Mucosa of rectum (tissue), 2 donors: ENCODE results near the gene ZNF438.
A peak's percentile ranks its signal among the peaks of the same experiment; 100 is the strongest.

Source experiments
- H3K27ac ChIP-seq, 2 donors: one replicate each; pipeline ENCODE4 v1.7.0; 2013; ENCODE audit warnings: inconsistent platforms in 2 of 2, low read depth in 2 of 2, low read length in 2 of 2
- H3K27me3 ChIP-seq, 2 donors: one replicate each; pipeline ENCODE4 v1.7.0; 2013; ENCODE audit warnings: low read length in 2 of 2; ENCODE audit not compliant: control insufficient read depth in 2 of 2, insufficient read depth in 2 of 2
- H3K36me3 ChIP-seq, 2 donors: one replicate each; pipeline ENCODE4 v1.7.0; 2013; ENCODE audit warnings: low read length in 2 of 2; ENCODE audit not compliant: control insufficient read depth in 2 of 2, insufficient read depth in 2 of 2
- H3K4me1 ChIP-seq, 2 donors: one replicate each; pipeline ENCODE4 v1.7.0; 2013; ENCODE audit warnings: low read length in 2 of 2, mild to moderate bottlenecking in 1 of 2; ENCODE audit not compliant: control insufficient read depth in 2 of 2, insufficient read depth in 2 of 2
- H3K4me3 ChIP-seq, 2 donors: one replicate each; pipeline ENCODE4 v1.7.0; 2013; ENCODE audit warnings: low read length in 2 of 2
- H3K9ac ChIP-seq, 2 donors: one replicate each; pipeline ENCODE4 v1.7.0; 2013; ENCODE audit warnings: low read length in 2 of 2, low read depth in 1 of 2, mild to moderate bottlenecking in 1 of 2
- H3K9me3 ChIP-seq, 2 donors: one replicate each; pipeline ENCODE4 v1.7.0; 2013; ENCODE audit warnings: low read length in 2 of 2; ENCODE audit not compliant: control insufficient read depth in 2 of 2
- donor health status: healthy.
- donor health status: Normal muscosa, but diverticular disease.

ZNF438 gene

DNA sequence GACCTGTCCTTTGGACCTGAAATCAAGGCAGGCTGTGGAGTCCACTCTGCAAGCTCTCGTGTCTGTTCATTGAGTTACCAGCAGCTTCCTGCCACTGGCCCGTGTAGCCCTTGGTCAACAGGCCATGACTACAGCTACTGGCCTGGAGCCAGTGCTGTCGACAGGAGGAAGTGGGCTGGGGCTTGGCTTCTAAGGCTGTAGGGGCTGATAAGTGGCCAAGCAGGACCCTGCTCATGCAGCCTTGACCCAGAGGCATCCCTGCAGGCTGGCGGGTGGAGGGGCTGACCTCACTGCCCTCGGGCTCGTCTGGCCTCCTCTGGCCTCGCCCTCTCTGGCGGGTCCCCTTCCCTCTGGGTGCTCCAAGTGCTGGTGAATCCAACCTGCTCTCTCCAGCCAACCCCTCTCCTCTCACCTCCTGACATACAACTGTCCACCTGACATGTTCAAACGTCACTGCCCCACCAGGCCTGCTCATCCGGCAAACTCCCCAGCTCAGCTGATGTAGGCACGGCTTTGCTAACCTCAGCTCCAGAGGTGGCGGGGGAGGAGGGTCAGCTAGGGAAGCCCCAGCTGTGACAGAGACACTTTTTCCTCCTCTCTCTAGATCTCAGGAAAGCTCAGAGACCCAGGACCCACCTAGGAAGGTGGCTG is 213.5 kb downstream of the ZNF438 start:
- Histone ChIP-seq H3K27me3 (no peaks in the 10 kb centered on the region), H3K27ac (no peak overlapping the region), H3K36me3 (no peaks in the 10 kb centered on the region), H3K9me3 (no peaks in the 10 kb centered on the region), H3K9ac (no peak overlapping the region), H3K4me3 (no peak overlapping the region), H3K4me1 (no peaks in the 10 kb centered on the region)

DNA sequence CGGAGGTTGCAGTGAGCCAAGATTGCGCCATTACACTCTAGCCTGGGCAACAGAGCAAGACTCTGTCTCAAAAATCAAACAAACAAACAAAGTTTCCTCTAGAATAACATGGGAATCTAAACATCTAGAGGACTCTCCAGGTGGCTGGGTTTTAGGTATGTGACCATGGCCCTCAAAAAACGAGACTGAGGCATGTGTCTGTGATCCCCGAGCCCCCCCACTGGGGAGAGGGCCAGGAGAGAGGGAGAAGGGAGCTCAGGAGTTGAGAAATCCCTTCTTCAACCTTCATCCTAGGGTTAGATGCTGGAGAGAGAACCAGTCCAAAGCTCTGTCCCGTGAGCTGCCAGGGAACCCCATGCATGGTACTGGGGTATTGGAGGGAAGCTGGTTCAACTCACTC is 214.1 kb downstream of the ZNF438 start:
- H3K4me3 ChIP-seq = no peak overlapping the region
- H3K27ac ChIP-seq = no peak overlapping the region
- H3K9ac ChIP-seq = no peak overlapping the region
- H3K27me3 ChIP-seq = no peaks in the 10 kb centered on the region
- H3K36me3 ChIP-seq = no peaks in the 10 kb centered on the region
- H3K4me1 ChIP-seq = no peaks in the 10 kb centered on the region
- no peaks in the 10 kb centered on the region for H3K9me3 ChIP-seq

GRCh38 chr10:30816820-30817171 is 214.9 kb downstream of the ZNF438 start:
- H3K4me1 ChIP-seq = peaks cover 0 to 3% of the 10 kb centered on the region in 2 donors
- H3K27ac ChIP-seq = no peak overlapping the region
- no peak overlapping the region for H3K9ac ChIP-seq

DNA sequence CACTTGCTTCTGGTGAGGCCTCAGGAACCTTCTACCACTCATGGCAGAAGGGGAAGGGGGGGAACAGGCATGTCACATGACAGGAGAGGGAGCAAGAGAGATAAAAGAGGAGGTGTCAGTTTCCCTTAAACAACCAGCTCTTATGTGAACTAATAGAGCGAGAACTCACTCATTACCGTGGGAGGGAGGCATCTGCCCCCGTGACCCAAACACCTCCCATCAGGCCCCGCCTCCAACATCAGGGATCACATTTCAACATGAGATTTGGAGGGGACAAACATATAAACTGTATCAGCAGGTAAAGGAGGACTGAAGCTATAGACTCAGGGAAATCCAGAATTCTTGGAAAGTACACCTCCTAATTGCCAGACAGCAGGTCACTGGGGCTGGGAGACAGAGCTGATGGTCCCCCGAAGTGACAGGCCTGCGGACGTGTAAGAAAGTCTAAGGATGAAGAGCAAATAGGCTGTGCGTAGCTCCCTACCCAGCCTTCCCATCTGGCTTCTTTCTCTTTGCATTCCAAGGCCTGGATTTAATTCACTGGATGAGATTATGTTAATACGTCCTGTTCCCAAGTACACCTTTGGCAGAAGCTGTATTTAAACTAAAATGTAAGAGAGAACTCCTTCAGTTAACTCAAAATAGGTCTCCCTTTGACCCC is 215.4 kb downstream of the ZNF438 start:
- H3K27ac ChIP-seq = peak overlapping the region in 1 of 2 donors; percentile 12
- H3K27me3 ChIP-seq = no peaks in the 10 kb centered on the region
- peaks cover 0 to 3% of the 10 kb centered on the region in 2 donors for H3K4me1 ChIP-seq
- H3K9me3 ChIP-seq = no peaks in the 10 kb centered on the region
- no peak overlapping the region for H3K9ac ChIP-seq
- no peak overlapping the region for H3K4me3 ChIP-seq
- H3K36me3 ChIP-seq = no peaks in the 10 kb centered on the region

More at GRCh38 chr10:30816820-30817171, 214.9 kb downstream of the ZNF438 start:
- no peak overlapping the region for H3K4me3 ChIP-seq
- no peaks in the 10 kb centered on the region for H3K9me3 ChIP-seq
- no peaks in the 10 kb centered on the region for H3K27me3 ChIP-seq
- no peaks in the 10 kb centered on the region for H3K36me3 ChIP-seq

DNA sequence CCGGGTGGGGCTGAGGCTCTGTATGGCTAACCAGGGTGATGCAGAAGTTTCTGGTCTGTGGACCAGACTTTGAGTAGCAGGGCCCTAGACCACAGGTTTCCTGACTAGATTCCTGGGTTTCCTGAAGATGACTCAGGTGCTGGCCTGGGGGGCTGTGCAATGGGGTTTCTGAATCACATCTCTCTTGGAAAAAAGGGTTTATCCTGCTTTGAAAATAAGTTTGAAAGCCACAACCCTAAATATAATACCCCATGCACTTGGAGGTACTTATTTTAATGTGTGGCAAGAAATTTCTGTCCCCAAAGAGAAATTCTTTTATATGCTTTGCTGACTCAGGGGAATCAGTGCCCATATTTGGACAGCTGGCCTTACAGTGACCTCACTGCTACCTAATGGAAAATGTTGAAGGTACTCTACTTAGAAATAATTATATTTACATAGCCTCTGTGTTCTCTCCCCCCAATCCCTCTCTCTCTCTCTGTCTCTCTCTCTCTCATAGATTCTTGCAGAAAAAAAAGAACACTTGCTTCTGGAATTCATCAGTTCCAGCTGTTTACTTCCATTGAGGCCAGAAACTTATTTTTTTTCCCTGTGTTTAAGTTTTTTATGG is 217.7 kb downstream of the ZNF438 start:
- Histone ChIP-seq H3K4me3 (no peak overlapping the region), H3K4me1 (peaks cover 0 to 3% of the 10 kb centered on the region in 2 donors), H3K9ac (no peak overlapping the region), H3K27ac (no peak overlapping the region), H3K36me3 (no peaks in the 10 kb centered on the region), H3K9me3 (no peaks in the 10 kb centered on the region), H3K27me3 (no peaks in the 10 kb centered on the region)

GRCh38 chr10:30812018-30812851 is 219.4 kb downstream of the ZNF438 start:
- H3K4me1 ChIP-seq = peaks cover 0 to 3% of the 10 kb centered on the region in 2 donors
- H3K36me3 ChIP-seq = no peaks in the 10 kb centered on the region
- H3K27me3 ChIP-seq = no peaks in the 10 kb centered on the region
- H3K4me3 ChIP-seq = no peak overlapping the region
- no peaks in the 10 kb centered on the region for H3K9me3 ChIP-seq
- no peak overlapping the region for H3K9ac ChIP-seq
- H3K27ac ChIP-seq = peak overlapping the region; percentile 19 to 40

DNA sequence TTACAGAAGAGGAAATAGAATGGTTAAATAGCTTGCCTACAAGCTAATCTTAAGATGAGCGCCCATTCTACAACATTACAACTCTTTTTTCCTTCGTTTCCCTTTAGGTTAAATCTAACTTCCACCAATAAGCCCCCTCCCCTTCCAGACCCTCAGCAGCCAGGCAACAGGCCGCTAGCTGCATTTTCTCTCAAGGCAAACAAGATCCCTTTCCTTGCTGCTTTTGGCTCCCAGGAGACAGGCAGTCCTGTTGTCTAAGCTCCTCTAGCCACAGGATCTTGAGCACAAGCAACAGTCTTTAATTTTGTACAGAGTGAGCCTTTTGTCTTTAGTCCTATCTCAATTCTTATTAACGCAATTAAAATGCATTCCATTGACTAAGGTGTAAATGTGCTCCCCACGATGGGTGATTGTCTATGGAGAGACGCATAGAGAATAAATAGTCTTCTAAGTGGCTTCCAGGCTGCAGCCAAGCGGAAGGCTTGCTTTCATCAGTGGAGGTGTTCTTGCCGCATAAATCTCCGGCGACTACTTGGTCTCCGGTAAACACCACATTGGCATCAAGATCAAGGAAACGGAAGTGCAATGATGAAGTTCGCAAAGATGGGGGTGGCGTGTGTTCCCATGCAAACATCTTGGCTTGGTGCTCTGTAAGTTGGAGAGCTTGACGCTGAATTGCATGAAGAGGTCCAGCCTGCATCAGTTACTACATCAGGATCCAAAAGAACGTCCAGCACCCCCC is 220.2 kb downstream of the ZNF438 start:
- peaks cover 0 to 3% of the 10 kb centered on the region in 2 donors for H3K4me1 ChIP-seq
- H3K27me3 ChIP-seq = no peaks in the 10 kb centered on the region
- no peaks in the 10 kb centered on the region for H3K36me3 ChIP-seq
- no peak overlapping the region for H3K4me3 ChIP-seq
- H3K27ac ChIP-seq = peak overlapping the region in 1 of 2 donors; percentile 62
- no peaks in the 10 kb centered on the region for H3K9me3 ChIP-seq
- no peak overlapping the region for H3K9ac ChIP-seq

DNA sequence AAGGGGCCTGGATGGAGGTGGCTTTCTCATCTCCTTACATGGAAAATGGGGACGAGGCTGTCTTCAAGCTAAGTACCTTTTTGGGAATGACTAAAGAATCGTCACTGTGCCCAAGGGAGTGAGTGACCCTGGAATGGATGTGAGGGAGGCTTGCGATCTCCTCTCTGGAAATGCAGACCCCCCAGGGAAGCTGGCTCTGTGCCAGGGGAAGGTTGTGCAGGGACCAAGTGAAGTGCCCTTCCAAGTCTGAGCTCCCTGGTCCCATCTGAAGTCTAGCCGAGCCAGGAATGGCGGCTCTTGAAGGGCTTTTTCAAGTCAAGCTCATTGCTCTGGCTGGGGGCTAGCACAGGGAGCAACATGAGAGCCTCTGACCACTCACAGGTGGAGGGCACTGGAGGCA is 221.2 kb downstream of the ZNF438 start:
- H3K27ac ChIP-seq = peak overlapping the region in 1 of 2 donors; percentile 1
- no peaks in the 10 kb centered on the region for H3K9me3 ChIP-seq
- H3K36me3 ChIP-seq = no peaks in the 10 kb centered on the region
- no peak overlapping the region for H3K4me3 ChIP-seq
- no peaks in the 10 kb centered on the region for H3K27me3 ChIP-seq
- H3K9ac ChIP-seq = no peak overlapping the region
- H3K4me1 ChIP-seq = peaks cover 0 to 3% of the 10 kb centered on the region in 2 donors

- Histone ChIP-seq H3K9ac (no peak overlapping the region), H3K4me3 (no peak overlapping the region), H3K27me3 (no peaks in the 10 kb centered on the region), H3K36me3 (no peaks in the 10 kb centered on the region), H3K9me3 (no peaks in the 10 kb centered on the region), H3K27ac (no peak overlapping the region), H3K4me1 (peaks cover 0 to 3% of the 10 kb centered on the region in 2 donors)
Observed at GRCh38 chr10:30806850-30807249, 224.8 kb downstream of the ZNF438 start.
